ENCODE measurements around the gene CAPN9.

Gene CAPN9

DNA sequence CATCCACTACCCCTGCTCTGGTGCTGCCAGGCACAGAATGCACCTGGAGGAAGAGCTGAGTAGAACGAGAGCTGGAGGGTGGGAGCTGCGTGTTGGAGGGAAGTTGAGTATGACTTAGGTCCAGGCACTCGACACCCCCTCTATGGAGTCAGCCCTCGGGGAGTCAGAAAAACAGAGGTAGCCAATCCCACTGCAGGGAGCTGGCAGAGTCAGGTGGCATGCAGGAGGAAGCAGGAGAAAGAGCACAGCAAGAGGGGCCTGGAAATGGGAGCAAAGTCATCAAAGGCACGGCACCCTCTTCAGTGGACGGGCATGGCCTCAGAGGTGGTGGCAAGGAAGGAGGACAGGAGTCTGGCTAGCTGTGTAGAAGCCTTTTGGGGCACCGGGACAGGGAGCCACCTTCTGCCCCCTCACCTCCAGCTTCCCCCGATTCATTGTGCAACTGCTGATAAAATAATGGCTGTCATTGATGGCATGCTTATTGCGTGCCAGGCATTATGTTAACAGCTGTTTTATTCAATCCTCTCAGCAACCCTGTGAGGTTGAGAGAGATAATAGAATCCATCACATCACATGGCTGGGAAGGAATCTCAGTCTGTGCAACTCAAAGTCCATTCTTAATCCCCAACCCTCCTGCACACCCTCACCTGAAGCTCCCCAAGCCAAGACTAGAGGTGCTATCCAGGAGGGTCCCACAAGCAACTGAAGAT lies 79.1 kb downstream of the CAPN9 start:
- Histone ChIP-seq H3K36me3 (ENCODE audit: insufficient read depth, low read length) (no peaks in the 10 kb centered on the region), H3K9me3 (ENCODE audit: low read length) (no peaks in the 10 kb centered on the region), H2AFZ (ENCODE audit: low read length) (no peak overlapping the region), H4K20me1 (ENCODE audit: insufficient read depth, low read length) (no peaks in the 10 kb centered on the region), H3K9me2 (ENCODE audit: low read depth, low read length) (no peaks in the 10 kb centered on the region), H3K9ac (ENCODE audit: low read length) (no peak overlapping the region), H3K4me2 (ENCODE audit: low read length) (no peak overlapping the region), H3K27me3 (ENCODE audit: insufficient read depth, low read length) (no peaks in the 10 kb centered on the region), H3K27ac (ENCODE audit: low read depth, low read length, poor library complexity, severe bottlenecking) (no peak overlapping the region), H3K4me3 (ENCODE audit: low read depth, low read length, poor library complexity, severe bottlenecking) (no peak overlapping the region), H3K79me2 (ENCODE audit: insufficient read depth, low read length) (no peaks in the 10 kb centered on the region), H3K4me1 (ENCODE audit: insufficient read depth, low read length, severe bottlenecking) (no peaks in the 10 kb centered on the region), H3F3A (ENCODE audit: insufficient read depth, low read length) (no peaks in the 10 kb centered on the region)
- TF ChIP-seq, protein P1, sequence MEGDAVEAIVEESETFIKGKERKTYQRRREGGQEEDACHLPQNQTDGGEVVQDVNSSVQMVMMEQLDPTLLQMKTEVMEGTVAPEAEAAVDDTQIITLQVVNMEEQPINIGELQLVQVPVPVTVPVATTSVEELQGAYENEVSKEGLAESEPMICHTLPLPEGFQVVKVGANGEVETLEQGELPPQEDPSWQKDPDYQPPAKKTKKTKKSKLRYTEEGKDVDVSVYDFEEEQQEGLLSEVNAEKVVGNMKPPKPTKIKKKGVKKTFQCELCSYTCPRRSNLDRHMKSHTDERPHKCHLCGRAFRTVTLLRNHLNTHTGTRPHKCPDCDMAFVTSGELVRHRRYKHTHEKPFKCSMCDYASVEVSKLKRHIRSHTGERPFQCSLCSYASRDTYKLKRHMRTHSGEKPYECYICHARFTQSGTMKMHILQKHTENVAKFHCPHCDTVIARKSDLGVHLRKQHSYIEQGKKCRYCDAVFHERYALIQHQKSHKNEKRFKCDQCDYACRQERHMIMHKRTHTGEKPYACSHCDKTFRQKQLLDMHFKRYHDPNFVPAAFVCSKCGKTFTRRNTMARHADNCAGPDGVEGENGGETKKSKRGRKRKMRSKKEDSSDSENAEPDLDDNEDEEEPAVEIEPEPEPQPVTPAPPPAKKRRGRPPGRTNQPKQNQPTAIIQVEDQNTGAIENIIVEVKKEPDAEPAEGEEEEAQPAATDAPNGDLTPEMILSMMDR (IDR thresholded peaks at IDR 0.05; ENCODE audit: low read length) = no peak
- no peak for TF ChIP-seq EZH2 (IDR thresholded peaks at IDR 0.05; ENCODE audit: borderline replicate concordance, low read length)

DNA sequence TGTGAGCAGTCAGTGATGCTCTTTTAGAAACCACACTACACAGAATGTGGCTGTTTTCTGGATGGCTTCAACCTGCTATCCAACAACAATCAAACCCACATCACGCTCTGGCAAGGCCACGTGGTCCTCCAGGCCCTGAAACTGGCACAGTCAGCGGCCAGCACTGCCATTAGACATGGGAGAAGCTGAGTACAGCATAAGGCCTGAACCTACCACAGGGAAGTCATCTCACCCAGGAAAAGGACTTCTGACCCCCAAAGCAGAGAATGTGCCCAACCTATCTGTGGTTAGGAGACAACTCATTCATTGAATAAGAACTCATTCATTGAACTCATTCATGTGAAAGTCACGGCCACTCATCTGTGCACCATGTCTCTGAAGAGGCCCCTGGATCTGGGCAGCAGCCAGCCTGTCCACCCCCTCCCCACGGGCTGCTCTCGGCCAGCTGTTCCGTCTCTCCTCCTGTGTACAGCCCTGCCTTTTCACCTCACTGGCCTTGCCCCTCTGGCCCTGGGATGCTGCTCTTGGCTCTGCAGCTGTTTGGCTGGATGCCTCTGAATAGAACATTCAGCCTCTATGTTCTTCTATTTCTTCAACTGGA lies 80.0 kb downstream of the CAPN9 start:
- H3K4me3 ChIP-seq (ENCODE audit: low read depth, low read length, poor library complexity, severe bottlenecking) = no peak overlapping the region
- H3K79me2 ChIP-seq (ENCODE audit: insufficient read depth, low read length) = no peaks in the 10 kb centered on the region
- H3K27ac ChIP-seq (ENCODE audit: low read depth, low read length, poor library complexity, severe bottlenecking) = no peak overlapping the region
- H3K36me3 ChIP-seq (ENCODE audit: insufficient read depth, low read length) = no peaks in the 10 kb centered on the region
- no peaks in the 10 kb centered on the region for H3F3A ChIP-seq (ENCODE audit: insufficient read depth, low read length)
- no peaks in the 10 kb centered on the region for H3K9me3 ChIP-seq (ENCODE audit: low read length)
- no peaks in the 10 kb centered on the region for H3K9me2 ChIP-seq (ENCODE audit: low read depth, low read length)
- no peak for TF ChIP-seq EZH2 (IDR thresholded peaks at IDR 0.05; ENCODE audit: borderline replicate concordance, low read length)
- TF ChIP-seq, protein P1 (IDR thresholded peaks at IDR 0.05; ENCODE audit: low read length) = no peak
- no peaks in the 10 kb centered on the region for H3K4me1 ChIP-seq (ENCODE audit: insufficient read depth, low read length, severe bottlenecking)
- H3K4me2 ChIP-seq (ENCODE audit: low read length) = no peak overlapping the region
- no peak overlapping the region for H2AFZ ChIP-seq (ENCODE audit: low read length)
- no peaks in the 10 kb centered on the region for H4K20me1 ChIP-seq (ENCODE audit: insufficient read depth, low read length)
- H3K27me3 ChIP-seq (ENCODE audit: insufficient read depth, low read length) = peaks cover 4% of the 10 kb centered on the region; the same call in 1 of the 2 replicates
- no peak overlapping the region for H3K9ac ChIP-seq (ENCODE audit: low read length)

DNA sequence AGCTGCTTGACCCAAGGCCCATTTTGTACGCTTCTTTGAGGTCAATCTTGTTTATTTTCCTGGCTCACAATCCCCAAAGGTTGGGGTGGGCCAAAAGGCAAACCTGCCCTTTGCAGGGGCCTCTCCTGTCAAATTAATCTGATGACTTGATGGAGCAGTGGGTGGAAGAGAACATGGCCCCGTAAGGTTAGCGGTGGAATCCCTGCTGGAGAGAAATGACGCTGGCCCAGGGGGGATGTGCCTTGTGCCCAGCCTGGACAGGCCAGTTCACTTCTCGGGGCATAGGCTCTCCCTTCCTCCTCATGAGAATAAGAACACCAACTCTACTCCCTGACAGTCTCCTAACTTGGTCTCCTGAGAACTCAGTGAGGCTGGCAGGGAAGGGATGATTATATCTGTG lies 80.6 kb downstream of the CAPN9 start:
- Histone ChIP-seq H3K36me3 (ENCODE audit: insufficient read depth, low read length) (no peaks in the 10 kb centered on the region), H3K79me2 (ENCODE audit: insufficient read depth, low read length) (no peaks in the 10 kb centered on the region), H3K4me1 (ENCODE audit: insufficient read depth, low read length, severe bottlenecking) (no peaks in the 10 kb centered on the region), H3K27me3 (ENCODE audit: insufficient read depth, low read length) (peaks cover 8% of the 10 kb centered on the region; the same call in 1 of the 2 replicates), H2AFZ (ENCODE audit: low read length) (no peak overlapping the region), H3K4me3 (ENCODE audit: low read depth, low read length, poor library complexity, severe bottlenecking) (no peak overlapping the region), H3K4me2 (ENCODE audit: low read length) (no peak overlapping the region), H3K9ac (ENCODE audit: low read length) (no peak overlapping the region), H3F3A (ENCODE audit: insufficient read depth, low read length) (no peaks in the 10 kb centered on the region), H3K27ac (ENCODE audit: low read depth, low read length, poor library complexity, severe bottlenecking) (no peak overlapping the region), H3K9me2 (ENCODE audit: low read depth, low read length) (no peaks in the 10 kb centered on the region), H3K9me3 (ENCODE audit: low read length) (no peaks in the 10 kb centered on the region), H4K20me1 (ENCODE audit: insufficient read depth, low read length) (no peaks in the 10 kb centered on the region)
- TF ChIP-seq, protein P1 (IDR thresholded peaks at IDR 0.05; ENCODE audit: low read length) = no peak
- no peak for TF ChIP-seq EZH2 (IDR thresholded peaks at IDR 0.05; ENCODE audit: borderline replicate concordance, low read length)

All from OCI-LY1 (cell line).